RWPE1 (cell line): ENCODE data around the gene PARP8.

ENCODE experiments used
- CTCF ChIA-PET: fragments of 350-600 bp; sonication (Branson Sonifier 250); formaldehyde crosslinking; extraction: SDS; loops from one replicate; lab custom pipeline; 2021; lab: Yijun Ruan, JAX
- POLR2A ChIA-PET: fragments of 400-600 bp; formaldehyde crosslinking; extraction: SDS; loops from one replicate; lab custom pipeline; 2020; ENCODE audit warnings: antibody characterized with exemption; ENCODE audit not compliant: low non-redundant PET; lab: Yijun Ruan, JAX
- DNase-seq: peaks from one replicate; pipeline ENCODE4 v3.0.0; 2012; ENCODE audit warnings: low spot score
- H3K27ac ChIP-seq: fragments of 450-650 bp; 2 replicates; pipeline ENCODE4 v1.5.1; 2017
- TF ChIP-seq, protein P1 (sequence below): fragments of 450-650 bp; conservative IDR thresholded peaks from 2 replicates; pipeline ENCODE4 v1.5.1; 2017; ENCODE audit warnings: low read depth, mild to moderate bottlenecking

The PARP8 gene

DNA sequence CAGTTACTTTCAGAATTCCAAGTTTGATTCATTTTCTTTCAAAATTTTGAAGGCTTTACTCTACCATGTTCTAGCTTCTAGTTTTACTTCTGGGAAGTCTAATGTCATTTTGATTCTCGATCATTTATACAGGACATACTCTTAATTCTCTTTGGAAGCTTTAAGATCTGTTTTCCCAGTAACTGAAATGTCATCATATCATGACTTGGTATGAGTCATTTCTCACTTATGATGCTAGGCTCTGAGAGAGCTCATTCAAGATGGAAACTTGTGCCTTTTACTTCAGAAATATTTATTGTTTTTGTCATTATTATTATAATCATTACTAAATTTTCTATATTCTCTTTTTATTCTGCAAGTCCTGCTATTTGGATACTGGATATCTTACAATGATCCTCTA is 222.3 kb downstream of the PARP8 start:
- H3K27ac ChIP-seq = no peak overlapping the region
- POLR2A ChIA-PET = no interaction called here
- CTCF ChIA-PET = no interaction called here
- DNase-seq = no peak
- TF ChIP-seq, protein P1, sequence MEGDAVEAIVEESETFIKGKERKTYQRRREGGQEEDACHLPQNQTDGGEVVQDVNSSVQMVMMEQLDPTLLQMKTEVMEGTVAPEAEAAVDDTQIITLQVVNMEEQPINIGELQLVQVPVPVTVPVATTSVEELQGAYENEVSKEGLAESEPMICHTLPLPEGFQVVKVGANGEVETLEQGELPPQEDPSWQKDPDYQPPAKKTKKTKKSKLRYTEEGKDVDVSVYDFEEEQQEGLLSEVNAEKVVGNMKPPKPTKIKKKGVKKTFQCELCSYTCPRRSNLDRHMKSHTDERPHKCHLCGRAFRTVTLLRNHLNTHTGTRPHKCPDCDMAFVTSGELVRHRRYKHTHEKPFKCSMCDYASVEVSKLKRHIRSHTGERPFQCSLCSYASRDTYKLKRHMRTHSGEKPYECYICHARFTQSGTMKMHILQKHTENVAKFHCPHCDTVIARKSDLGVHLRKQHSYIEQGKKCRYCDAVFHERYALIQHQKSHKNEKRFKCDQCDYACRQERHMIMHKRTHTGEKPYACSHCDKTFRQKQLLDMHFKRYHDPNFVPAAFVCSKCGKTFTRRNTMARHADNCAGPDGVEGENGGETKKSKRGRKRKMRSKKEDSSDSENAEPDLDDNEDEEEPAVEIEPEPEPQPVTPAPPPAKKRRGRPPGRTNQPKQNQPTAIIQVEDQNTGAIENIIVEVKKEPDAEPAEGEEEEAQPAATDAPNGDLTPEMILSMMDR = no peak

- CTCF ChIA-PET = no interaction called here
- TF ChIP-seq, protein P1 = no peak
- POLR2A ChIA-PET = no interaction called here
Measured at GRCh38 chr5:50889790-50890189, 223.4 kb downstream of the PARP8 start.

More at GRCh38 chr5:50889790-50890189, 223.4 kb downstream of the PARP8 start:
- DNase-seq = no peak
- H3K27ac ChIP-seq = no peak overlapping the region
